C4-2B (cell line): ENCODE data around the gene YIPF3.

ENCODE experiments used
- CTCF ChIP-seq: fragments of 450-650 bp; conservative IDR thresholded peaks from 2 replicates; pipeline ENCODE4 v1.5.1; 2017; ENCODE audit warnings: mild to moderate bottlenecking
- ZFX ChIP-seq: fragments of 450-650 bp; IDR thresholded peaks from 2 replicates; pipeline ENCODE4 v1.6.1; 2017

GRCh38 chr6:43497689-43498088 is 19.0 kb downstream of the YIPF3 start:
- TF ChIP-seq CTCF (no peak), ZFX (no peak)
